Activated T-helper 17 cell treated with anti-CD3 and anti-CD28 coated beads, Interleukin-2, amount 50 U/mL, for 72 hours (primary cell): ENCODE results near the gene PLEKHA8. TPM values are rescaled to one million over a fixed set of nuclear protein-coding genes. Genes with fewer than 3 reads are reported as not detected.

Experiments used
- ATAC-seq: fragments of 150-1000 bp; cut with Tn5 transposase; replicated peaks from 2 replicates; pipeline ENCODE4 v1.10.0; 2021; ENCODE audit warnings: mild to moderate bottlenecking, moderate library complexity
- H3K27ac Mint-ChIP-seq: one replicate; pipeline ENCODE4 v1.8.0; 2022; ENCODE audit warnings: mixed read lengths
- H3K27me3 Mint-ChIP-seq: one replicate; pipeline ENCODE4 v1.8.0; 2022; ENCODE audit warnings: mixed read lengths
- H3K36me3 Mint-ChIP-seq: one replicate; pipeline ENCODE4 v1.8.0; 2022; ENCODE audit warnings: low read depth, mild to moderate bottlenecking, mixed read lengths
- H3K4me1 Mint-ChIP-seq: one replicate; pipeline ENCODE4 v1.8.0; 2022; ENCODE audit warnings: mixed read lengths
- H3K4me3 Mint-ChIP-seq: one replicate; pipeline ENCODE4 v1.8.0; 2022; ENCODE audit warnings: mild to moderate bottlenecking, mixed read lengths
- H3K9me3 Mint-ChIP-seq: one replicate; pipeline ENCODE4 v1.8.0; 2022; ENCODE audit warnings: mixed read lengths
- total RNA-seq, 2 donors: library from RNA; stranded (reverse); gene quantifications; one replicate each; pipeline ENCODE4 v1.2.3, GENCODE V29; 2022

The PLEKHA8 gene
- total RNA-seq, 2 donors from 2014 or later: 16.1 to 18.2 TPM

GRCh38 chr7:30146127-30146612 is 118.0 kb downstream of the PLEKHA8 start:
- Mint-ChIP-seq H3K27me3 (no peaks in the 10 kb centered on the region), H3K4me1 (no peaks in the 10 kb centered on the region), H3K4me3 (no peak overlapping the region), H3K9me3 (no peaks in the 10 kb centered on the region), H3K27ac (no peak overlapping the region), H3K36me3 (no peaks in the 10 kb centered on the region)
- peak; percentile 31 for ATAC-seq

GRCh38 chr7:30147223-30147622 is 119.0 kb downstream of the PLEKHA8 start:
- Mint-ChIP-seq H3K4me3 (no peak overlapping the region), H3K36me3 (no peaks in the 10 kb centered on the region), H3K4me1 (no peaks in the 10 kb centered on the region), H3K9me3 (no peaks in the 10 kb centered on the region), H3K27me3 (no peaks in the 10 kb centered on the region), H3K27ac (no peak overlapping the region)
- no peak for ATAC-seq

GRCh38 chr7:30147785-30148184 is 119.6 kb downstream of the PLEKHA8 start:
- H3K36me3 Mint-ChIP-seq: no peaks in the 10 kb centered on the region
- H3K27ac Mint-ChIP-seq: no peak overlapping the region
- H3K9me3 Mint-ChIP-seq: no peaks in the 10 kb centered on the region
- H3K4me1 Mint-ChIP-seq: no peaks in the 10 kb centered on the region
- no peak overlapping the region for H3K4me3 Mint-ChIP-seq
- H3K27me3 Mint-ChIP-seq: no peaks in the 10 kb centered on the region
- ATAC-seq: peak; percentile 4

GRCh38 chr7:30148426-30148825 is 120.2 kb downstream of the PLEKHA8 start:
- no peaks in the 10 kb centered on the region for H3K4me1 Mint-ChIP-seq
- no peaks in the 10 kb centered on the region for H3K27me3 Mint-ChIP-seq
- ATAC-seq: peak; percentile 28
- no peaks in the 10 kb centered on the region for H3K9me3 Mint-ChIP-seq
- H3K4me3 Mint-ChIP-seq: no peak overlapping the region
- no peaks in the 10 kb centered on the region for H3K36me3 Mint-ChIP-seq
- H3K27ac Mint-ChIP-seq: no peak overlapping the region

GRCh38 chr7:30148951-30149459 is 120.8 kb downstream of the PLEKHA8 start:
- no peaks in the 10 kb centered on the region for H3K27me3 Mint-ChIP-seq
- ATAC-seq: peak; percentile 61
- H3K9me3 Mint-ChIP-seq: no peaks in the 10 kb centered on the region
- H3K27ac Mint-ChIP-seq: no peak overlapping the region
- no peak overlapping the region for H3K4me3 Mint-ChIP-seq
- no peaks in the 10 kb centered on the region for H3K36me3 Mint-ChIP-seq
- no peaks in the 10 kb centered on the region for H3K4me1 Mint-ChIP-seq

- Mint-ChIP-seq H3K9me3 (no peaks in the 10 kb centered on the region), H3K4me1 (no peaks in the 10 kb centered on the region), H3K27ac (no peak overlapping the region), H3K36me3 (no peaks in the 10 kb centered on the region), H3K27me3 (no peaks in the 10 kb centered on the region), H3K4me3 (no peak overlapping the region)
- ATAC-seq: no peak
These were observed 121.5 kb downstream of the PLEKHA8 start for GRCh38 chr7:30149640-30150272.

GRCh38 chr7:30150711-30151110 is 122.5 kb downstream of the PLEKHA8 start:
- no peaks in the 10 kb centered on the region for H3K36me3 Mint-ChIP-seq
- H3K9me3 Mint-ChIP-seq: no peaks in the 10 kb centered on the region
- no peaks in the 10 kb centered on the region for H3K27me3 Mint-ChIP-seq
- no peak for ATAC-seq
- no peaks in the 10 kb centered on the region for H3K4me1 Mint-ChIP-seq
- H3K4me3 Mint-ChIP-seq: no peak overlapping the region
- no peak overlapping the region for H3K27ac Mint-ChIP-seq

- Mint-ChIP-seq H3K4me1 (no peaks in the 10 kb centered on the region), H3K4me3 (no peak overlapping the region), H3K36me3 (no peaks in the 10 kb centered on the region), H3K9me3 (no peaks in the 10 kb centered on the region), H3K27me3 (no peaks in the 10 kb centered on the region), H3K27ac (no peak overlapping the region)
- ATAC-seq: no peak
These were observed 125.9 kb downstream of the PLEKHA8 start for GRCh38 chr7:30154111-30154587.

- Mint-ChIP-seq H3K36me3 (no peaks in the 10 kb centered on the region), H3K9me3 (no peaks in the 10 kb centered on the region), H3K4me3 (no peak overlapping the region), H3K27me3 (no peaks in the 10 kb centered on the region), H3K27ac (no peak overlapping the region), H3K4me1 (no peaks in the 10 kb centered on the region)
- no peak for ATAC-seq
These were observed 127.3 kb downstream of the PLEKHA8 start for GRCh38 chr7:30155481-30155880.

- Mint-ChIP-seq H3K4me3 (peak overlapping the region; percentile 23), H3K27ac (no peak overlapping the region), H3K9me3 (no peaks in the 10 kb centered on the region), H3K27me3 (no peaks in the 10 kb centered on the region), H3K4me1 (no peaks in the 10 kb centered on the region), H3K36me3 (no peaks in the 10 kb centered on the region)
- peak; percentile 32 for ATAC-seq
These were observed 129.0 kb downstream of the PLEKHA8 start for GRCh38 chr7:30157204-30157603.

- H3K4me3 Mint-ChIP-seq: no peak overlapping the region
- no peaks in the 10 kb centered on the region for H3K9me3 Mint-ChIP-seq
- no peak for ATAC-seq
- no peak overlapping the region for H3K27ac Mint-ChIP-seq
- no peaks in the 10 kb centered on the region for H3K27me3 Mint-ChIP-seq
- H3K36me3 Mint-ChIP-seq: no peaks in the 10 kb centered on the region
- peaks cover 5% of the 10 kb centered on the region for H3K4me1 Mint-ChIP-seq
These were observed 131.0 kb downstream of the PLEKHA8 start for GRCh38 chr7:30159163-30159562.

- Mint-ChIP-seq H3K4me3 (no peak overlapping the region), H3K9me3 (no peaks in the 10 kb centered on the region), H3K27me3 (no peaks in the 10 kb centered on the region), H3K27ac (no peak overlapping the region), H3K36me3 (no peaks in the 10 kb centered on the region), H3K4me1 (peaks cover 5% of the 10 kb centered on the region)
- ATAC-seq: peak; percentile 41
These were observed 131.5 kb downstream of the PLEKHA8 start for GRCh38 chr7:30159698-30160143.

GRCh38 chr7:30160329-30160728 is 132.1 kb downstream of the PLEKHA8 start:
- Mint-ChIP-seq H3K9me3 (no peaks in the 10 kb centered on the region), H3K27ac (no peak overlapping the region), H3K4me3 (no peak overlapping the region), H3K27me3 (no peaks in the 10 kb centered on the region), H3K36me3 (no peaks in the 10 kb centered on the region), H3K4me1 (peaks cover 5% of the 10 kb centered on the region)
- no peak for ATAC-seq

- H3K4me1 Mint-ChIP-seq: peaks cover 5% of the 10 kb centered on the region
- H3K36me3 Mint-ChIP-seq: no peaks in the 10 kb centered on the region
- no peak overlapping the region for H3K27ac Mint-ChIP-seq
- no peaks in the 10 kb centered on the region for H3K27me3 Mint-ChIP-seq
- ATAC-seq: no peak
- peak overlapping the region; percentile 37 for H3K4me3 Mint-ChIP-seq
- no peaks in the 10 kb centered on the region for H3K9me3 Mint-ChIP-seq
These were observed 133.9 kb downstream of the PLEKHA8 start for GRCh38 chr7:30162133-30162532.

GRCh38 chr7:30162622-30163124 is 134.5 kb downstream of the PLEKHA8 start:
- Mint-ChIP-seq H3K4me3 (peak overlapping the region; percentile 37), H3K27ac (peak overlapping the region; percentile 40), H3K4me1 (peaks cover 5% of the 10 kb centered on the region), H3K9me3 (no peaks in the 10 kb centered on the region), H3K36me3 (no peaks in the 10 kb centered on the region), H3K27me3 (no peaks in the 10 kb centered on the region)
- ATAC-seq: peak; percentile 56
